HG02571 (cell line): ENCODE measurements around the gene ACAD11.
"Not testable (repeated sequence)": the region's sequence is repeated elsewhere in the genome, so short reads cannot be mapped to it uniquely, and the experiment has no call there.

ENCODE experiments used
- ATAC-seq: cut with Tn5 transposase; IDR thresholded peaks from one replicate; pipeline ENCODE4 v1.9.1; 2021; ENCODE audit warnings: mild to moderate bottlenecking, moderate library complexity; ENCODE audit not compliant: unreplicated experiment

The ACAD11 gene

DNA sequence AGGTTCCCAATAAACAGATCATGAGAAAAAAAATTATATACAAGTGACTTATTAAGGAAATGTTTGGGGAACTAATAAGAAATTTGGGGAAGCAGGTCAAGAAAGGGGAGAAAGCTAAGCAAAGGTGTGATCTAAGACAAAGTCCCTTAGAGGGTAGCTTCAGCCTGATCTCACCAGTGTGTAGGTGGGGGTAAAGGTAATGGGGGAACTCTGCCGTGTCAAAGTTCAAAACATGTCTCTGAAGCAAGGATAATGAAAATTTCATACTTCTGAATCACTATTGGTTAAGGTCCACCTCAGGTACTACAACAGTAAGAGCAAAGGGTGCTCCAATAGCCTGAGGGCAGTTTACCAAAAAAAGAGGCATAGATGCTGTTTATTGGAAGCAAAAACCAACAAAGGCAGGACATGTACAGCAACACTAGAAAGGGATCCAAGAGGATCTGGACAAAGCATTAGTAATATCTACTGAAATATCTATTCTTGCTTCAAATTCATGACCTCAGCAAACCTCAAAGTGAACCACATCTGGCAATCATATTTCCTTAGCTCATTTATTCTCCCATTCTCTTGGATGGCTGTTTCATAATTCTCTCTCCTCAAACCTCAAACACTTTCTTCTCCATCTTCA lies 6.9 kb downstream of the ACAD11 start:
- no peak for ATAC-seq

DNA sequence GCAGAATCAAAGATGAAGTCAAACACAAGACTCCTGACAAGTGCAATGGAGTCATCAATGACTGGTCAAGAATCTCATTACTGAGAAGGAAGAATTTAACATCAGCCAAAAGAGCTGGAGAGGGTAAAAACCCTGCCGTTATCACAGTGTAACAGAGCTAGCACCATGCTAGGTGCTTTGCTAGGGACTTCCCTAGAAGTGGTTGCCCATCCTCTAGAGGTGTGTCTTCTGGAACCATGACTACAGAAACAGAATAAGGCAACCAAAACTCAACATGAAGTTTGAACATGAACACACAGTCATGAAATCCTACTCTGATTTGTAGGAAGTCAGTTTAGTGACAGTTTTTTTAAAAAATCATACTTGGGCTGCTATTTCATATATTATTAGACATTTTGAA lies 9.5 kb downstream of the ACAD11 start:
- no peak for ATAC-seq

DNA sequence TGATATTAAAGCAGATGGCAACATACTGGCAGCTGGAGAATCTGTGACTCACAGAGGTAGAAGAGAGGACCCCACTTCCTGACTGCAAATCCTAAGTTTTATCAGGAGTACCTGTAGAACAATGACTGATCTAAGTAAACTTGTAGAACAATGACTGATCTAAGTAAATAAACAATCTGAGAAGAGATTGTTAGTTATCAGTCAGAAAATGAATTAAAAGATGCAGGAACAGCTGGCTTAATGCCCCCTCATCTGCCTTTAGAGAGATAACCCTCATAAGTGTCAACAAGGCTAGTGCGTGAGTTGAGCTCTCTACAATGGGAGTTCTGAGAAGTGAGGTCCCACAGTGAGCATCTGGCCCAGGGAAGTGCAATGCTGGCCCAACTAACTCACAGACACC lies 14.6 kb downstream of the ACAD11 start:
- no peak for ATAC-seq

DNA sequence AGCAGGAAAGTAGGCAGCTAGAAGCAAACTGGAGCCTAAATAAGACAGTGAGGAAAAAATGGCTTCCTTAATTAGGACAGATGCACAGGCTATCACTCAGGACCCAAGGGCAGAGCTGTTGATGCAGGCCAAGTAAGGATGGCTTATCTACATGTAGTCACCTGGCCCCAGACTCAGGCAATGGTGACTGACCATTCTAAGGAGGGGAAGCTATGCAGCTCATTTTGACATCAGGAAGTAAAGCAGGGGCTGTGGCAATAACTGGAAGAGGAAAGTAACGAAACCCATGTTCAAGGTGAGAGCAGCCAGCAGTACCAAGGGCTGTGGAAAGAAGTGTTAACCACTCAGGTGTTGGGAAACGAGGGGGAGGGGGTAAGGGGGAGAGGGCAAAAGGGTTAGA lies 16.2 kb downstream of the ACAD11 start:
- ATAC-seq = no peak

DNA sequence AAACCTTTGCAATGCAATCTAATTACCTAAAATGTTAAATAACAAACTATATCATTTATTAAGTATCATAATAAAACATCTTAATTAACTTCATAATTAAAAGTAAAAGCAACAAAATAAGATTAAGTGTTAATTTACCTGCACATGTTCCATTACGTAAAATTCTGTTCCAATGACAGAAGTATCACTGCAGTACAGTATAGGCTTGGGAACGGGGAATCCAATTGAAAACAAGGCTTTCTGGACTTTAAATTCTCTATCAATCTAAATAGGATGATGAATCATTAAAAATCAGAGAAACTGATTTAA lies 17.1 kb downstream of the ACAD11 start:
- ATAC-seq = no peak

DNA sequence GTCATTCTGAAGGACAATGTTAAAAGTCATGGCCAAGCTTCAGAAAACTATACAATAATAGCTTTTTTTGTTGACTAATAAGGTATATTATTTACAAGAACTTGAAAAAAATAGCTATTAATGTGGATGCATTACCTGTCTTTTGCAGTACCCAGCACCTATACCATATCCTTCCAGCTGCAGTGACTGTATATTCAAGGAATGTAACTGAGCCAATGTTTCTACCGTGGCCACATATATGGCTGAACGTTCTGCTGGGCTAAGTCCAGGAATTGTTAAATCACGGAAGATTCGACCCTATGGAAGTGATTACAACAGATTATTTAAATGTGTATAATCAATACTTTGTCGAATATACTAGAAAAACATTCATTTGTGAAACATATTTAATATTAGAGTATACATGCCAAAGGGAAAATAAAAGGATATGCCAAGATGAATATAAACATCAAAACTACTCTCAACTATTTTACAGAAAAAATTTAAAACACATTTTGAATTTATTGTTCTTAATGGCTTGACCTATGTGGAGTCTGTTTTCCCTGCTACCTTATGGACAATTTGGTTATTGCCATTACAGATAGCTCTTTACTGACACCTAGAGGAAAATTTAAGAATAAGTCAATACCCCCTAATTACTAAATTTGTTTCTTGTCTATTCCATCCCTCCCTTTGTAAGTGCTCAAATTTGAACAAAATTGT lies 17.6 kb downstream of the ACAD11 start:
- no peak for ATAC-seq

DNA sequence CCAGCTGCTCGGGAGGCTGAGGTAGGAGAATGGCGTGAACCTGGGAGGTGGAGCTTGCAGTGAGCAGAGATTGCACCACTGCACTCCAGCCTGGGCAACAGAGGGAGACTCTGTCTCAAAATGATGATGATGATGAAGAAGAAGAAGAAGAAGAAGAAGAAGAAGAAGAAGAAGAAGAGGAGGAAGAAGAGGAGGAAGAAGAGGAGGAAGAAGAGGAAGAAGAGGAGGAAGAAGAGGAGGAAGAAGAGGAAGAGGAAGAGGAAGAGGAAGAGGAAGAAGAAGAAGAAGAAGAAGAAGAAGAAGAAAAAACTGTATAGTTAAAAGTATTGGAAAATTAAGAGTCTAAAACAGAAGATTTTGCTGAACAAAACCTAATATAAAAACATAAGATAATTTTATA lies 18.2 kb downstream of the ACAD11 start:
- not testable (repeated sequence) for ATAC-seq

DNA sequence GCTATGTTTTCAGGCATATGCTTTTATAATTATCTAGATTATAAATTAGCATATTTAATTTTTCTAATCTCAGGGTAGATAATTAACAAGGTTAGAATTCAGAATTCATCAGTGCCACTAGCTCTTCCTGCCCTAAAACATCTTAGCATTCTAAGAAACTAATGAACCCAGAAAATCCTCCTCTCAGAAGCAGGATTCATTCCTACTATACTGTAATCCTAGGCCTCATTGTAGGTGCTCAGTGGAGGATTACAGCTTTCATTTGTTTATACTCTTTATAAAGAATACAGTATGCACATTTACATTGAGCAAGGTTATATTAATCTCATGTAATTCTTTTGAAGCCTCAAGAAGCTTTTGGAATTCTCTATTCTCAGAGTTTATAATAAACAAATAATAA lies 20.9 kb downstream of the ACAD11 start:
- no peak for ATAC-seq

DNA sequence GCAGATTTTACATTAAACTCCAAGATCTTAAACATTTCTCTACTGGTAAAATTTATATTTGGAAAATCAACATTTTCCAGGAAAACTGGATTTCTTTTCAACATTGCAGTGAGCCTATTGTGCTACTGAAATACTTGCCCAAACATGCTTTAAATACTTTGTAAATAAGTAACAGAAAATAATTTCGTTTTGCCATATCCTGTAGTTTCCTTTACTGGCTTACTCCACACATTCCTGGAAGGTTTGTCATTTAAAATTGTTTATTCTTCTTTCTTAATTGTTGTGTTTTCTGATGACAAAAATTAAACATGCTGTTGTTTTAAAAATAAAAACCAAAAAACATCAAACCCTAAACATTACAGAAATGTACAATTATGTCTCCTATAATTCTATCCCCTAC lies 22.0 kb downstream of the ACAD11 start:
- ATAC-seq = no peak

DNA sequence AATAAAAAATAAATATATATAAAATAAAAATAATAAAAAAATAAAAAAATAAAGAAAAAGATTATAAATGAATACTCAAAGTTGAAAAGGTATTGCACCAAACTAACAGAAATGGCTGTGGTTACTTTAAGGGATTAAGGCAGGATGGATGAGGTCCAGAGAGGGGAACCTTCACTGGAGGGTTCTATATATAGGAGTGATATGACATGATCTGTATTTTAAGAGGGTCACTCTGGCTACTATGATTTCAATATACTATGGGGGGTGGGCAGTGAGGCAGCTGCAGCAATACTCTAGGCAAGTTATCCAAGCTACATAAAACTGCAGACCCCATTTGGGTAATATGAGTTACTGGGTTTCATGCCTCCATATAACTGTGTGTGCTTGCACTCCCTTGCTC lies 24.6 kb downstream of the ACAD11 start:
- ATAC-seq = no peak

DNA sequence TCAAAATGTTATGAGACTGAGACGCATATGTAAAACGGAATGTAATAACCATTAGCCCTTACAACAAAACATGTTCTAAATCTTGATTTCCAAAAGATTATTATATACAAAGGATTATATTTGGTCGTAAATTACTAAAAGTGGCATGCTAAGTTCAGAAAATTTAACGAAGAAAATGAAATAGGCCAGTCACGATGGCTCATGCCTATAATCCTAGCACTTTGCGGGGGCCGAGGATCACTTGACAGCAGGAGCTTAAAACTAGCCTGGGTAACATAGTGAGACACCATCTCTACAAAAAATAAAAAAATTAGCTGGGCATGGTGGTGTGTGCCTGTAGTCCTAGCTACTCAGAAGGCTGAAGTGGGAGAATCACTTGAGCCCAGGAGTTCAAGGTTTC lies 29.0 kb downstream of the ACAD11 start:
- no peak for ATAC-seq

DNA sequence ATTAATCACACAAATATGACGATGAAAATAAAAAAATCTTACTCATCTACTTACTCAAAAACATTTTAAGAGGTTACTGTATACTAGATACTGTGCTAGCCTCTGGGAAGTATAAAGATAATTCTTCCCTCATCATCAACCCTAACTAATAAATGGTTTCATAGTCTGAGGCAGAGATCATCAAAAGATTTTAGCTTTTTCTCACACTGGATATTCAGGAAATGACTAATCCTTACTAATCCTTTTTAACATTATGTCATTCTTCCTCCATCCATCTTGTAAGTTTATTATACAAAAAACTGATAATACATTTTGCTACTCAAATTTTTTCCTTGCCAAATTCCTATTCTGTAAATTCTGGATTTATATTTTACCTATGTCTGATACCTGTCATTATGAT lies 29.7 kb downstream of the ACAD11 start:
- ATAC-seq = no peak

DNA sequence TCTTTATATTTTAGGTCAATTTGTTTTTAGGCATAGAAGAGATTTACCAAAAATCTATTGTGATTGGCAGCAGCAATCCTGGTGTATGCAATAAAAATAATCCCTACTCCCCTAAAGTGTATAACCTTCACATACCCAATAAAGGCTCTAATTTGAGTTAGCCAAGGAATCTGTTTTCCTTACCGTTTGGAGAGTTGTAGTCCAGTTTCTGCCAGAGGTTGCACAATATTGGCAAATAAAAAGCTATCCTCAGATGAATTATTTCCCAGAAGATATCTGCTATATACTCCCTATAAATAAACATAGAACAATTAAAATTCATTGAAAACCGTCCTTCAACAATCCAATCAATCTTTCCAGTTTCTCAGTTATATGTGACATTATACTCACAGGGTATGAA lies 31.5 kb downstream of the ACAD11 start:
- ATAC-seq = no peak

DNA sequence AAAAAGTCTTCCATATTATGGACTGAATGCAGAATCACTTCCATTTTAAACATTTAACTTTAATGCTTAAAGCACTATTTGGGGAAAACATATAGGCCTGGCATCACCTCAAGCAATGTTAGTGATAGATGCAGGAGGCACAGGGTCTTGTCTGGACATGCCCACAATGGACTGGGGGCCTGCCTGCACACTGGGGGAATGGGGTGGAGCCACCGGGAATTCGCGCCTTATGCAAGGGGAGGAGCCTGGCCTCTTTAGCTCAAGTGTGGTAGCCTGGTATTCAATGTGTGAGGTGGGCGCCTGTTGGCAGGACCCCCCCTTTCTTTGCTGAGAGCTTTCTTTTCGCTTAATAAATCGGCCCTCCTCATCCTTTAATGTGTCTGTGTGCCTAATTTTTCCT lies 32.7 kb downstream of the ACAD11 start:
- ATAC-seq = no peak

DNA sequence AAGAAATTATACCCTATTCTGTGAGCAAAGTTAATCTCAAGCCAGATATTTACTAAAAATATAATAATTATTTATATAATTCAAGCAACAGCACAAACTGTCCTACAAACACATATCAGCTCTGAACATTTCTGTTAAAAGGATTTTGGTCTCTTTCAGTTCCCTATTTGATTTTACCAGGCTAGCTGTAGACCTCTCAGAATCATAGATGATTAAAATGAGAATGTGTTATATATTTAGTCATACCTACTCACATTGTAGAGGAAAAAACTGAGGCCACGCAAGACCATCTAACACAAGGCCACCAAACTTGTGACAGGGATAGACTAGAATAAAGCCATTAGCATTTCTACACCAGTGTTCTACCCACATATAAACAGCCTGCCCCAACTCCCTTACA lies 34.0 kb downstream of the ACAD11 start:
- ATAC-seq = no peak

DNA sequence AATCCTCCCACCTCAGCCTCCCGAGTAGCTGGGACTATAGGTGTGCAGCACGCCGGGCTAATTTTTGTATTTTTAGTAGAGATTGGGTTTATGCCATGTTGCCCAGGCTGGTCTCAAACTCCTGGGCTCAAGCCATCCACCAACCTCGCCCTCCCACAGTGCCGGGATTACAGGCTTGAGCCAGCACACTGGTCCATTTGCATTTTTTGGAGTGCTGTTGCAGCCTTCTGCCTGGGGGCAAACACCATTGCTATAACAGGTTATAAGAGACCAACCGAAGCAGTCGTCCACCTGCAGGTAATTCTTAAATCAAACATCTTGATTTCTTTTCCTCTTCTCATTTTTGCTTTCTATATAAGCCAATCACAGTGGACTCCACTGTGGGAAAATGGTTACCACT lies 34.8 kb downstream of the ACAD11 start:
- ATAC-seq = no peak

DNA sequence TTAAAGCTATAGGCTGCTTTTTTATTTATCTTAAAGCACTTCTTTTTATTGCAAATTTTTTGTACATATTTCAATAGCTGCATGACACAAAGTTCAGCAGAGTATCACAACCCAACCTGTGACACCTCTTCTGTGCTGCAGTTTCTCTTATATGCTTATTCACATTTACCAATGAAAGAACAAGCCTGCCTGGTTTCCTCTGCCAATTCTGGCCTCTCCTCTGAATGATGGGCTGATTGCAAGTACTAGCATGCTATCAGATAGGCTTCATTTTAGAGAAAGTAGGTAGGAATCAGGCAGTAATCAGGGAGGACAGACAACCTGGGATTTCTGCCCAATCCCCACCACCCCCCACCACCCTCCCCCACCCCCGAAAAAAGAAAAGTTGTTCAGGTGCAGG lies 36.0 kb downstream of the ACAD11 start:
- no peak for ATAC-seq

DNA sequence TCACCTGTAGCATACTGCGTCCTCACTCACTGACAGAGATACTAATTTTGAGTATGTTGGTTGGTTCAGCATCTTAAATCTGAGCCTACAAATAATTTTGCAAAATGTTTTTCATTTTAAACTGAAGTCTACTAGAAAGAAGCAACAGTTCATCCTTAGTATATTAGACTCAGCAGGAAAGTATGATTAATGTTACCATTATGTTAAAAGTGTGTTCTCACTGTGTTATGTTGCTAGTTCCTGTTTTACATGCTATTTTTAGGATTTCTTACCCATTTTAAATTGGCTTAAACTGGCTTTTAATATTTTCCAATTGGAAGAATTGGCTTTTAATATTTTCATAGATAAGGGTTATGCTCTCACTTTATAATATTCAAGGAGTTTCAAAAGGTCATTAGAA lies 36.8 kb downstream of the ACAD11 start:
- ATAC-seq = no peak

DNA sequence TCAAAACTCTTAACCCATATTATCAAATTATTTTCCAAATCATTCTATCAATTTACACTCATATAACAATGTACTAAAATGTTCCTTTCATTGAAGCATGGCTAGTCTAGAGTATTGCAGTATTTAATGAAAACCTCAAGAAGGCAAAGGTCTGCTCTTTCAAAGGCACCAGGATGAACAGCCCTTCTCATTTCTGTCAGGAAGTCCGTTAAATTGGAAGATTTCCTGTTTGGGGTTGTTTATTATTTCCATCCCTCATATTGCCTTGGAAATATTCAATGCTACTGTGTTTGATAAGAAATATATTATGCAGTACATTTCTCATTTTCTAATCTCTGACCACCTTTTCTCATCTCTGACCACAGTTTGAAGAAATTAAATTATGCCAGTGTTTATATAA lies 37.5 kb downstream of the ACAD11 start:
- no peak for ATAC-seq

DNA sequence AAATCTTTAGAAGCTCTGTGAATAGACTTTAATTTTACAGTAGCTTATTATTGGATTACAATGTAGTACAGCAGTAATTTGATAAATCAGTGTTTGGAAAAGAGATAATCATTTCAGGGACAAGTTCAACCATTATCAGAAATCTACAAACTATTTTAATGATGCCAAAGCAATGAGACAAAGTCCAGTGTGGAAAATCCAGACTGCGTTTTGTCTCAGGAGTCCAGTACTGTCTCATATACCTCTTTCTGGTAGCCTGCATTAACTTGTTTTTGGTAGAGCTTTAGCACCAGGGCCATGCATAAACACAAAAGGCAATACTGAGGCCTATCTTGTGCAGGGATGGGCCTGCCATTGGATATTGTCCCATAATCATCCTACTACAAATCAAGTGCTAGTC lies 42.8 kb downstream of the ACAD11 start:
- no peak for ATAC-seq

DNA sequence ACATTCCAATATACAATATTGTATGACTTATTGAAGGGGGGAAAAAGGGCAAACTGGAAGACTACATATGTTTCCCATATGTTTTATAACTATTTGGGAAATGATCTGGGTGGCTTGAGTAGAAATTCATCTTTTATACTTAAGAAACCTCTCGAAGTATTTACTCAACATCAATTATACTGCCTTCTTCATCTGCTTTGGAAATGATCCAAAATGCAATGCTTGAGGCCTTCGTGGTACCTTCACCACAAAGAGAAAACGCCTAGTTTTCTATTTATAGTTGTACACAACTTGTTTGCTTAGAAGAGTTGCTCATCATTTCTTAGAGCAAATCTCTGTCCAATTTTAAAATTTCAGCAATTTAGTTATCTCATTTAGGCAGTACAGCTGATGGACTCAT lies 43.7 kb downstream of the ACAD11 start:
- no peak for ATAC-seq

DNA sequence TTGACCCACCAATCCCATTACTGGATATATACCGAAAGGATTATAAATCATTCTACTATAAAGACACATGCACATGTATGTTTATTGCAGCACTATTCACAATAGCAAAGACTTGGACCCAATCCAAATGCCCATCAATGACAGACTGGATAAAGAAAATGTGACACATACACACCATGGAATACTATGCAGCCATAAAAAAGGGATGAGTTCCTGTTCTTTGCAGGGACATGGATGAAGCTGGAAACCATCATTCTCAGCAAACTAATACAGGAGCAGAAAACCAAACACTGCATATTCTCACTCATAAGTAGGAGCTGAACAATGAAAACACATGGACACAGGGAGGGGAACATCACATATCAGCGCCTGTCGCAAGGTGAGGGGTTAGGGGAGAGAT lies 44.3 kb downstream of the ACAD11 start:
- ATAC-seq = not testable (repeated sequence)

DNA sequence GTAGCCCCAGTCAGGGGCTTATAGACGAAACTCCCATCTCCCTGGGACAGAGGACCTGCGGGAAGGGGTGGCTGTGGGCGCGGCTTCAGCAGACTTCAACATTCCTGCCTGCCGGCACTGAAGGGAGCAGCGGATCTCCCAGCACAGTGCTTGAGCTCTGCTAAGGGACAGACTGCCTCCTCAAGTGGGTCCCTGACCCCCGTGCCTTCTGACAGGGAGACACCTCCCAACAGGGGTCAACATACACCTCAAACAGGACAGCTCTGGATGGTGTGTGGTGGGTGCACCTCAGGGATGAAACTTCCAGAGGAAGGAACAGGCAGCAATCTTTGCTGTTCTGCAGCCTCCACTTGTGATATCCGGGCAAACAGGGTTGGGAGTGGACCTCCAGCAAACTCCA lies 53.0 kb downstream of the ACAD11 start:
- ATAC-seq = not testable (repeated sequence)
